AG04450 (cell line): ENCODE results near the gene ANTKMT. TPM values are rescaled to one million over a fixed set of nuclear protein-coding genes. Genes with fewer than 3 reads are reported as not detected.
"Not testable (repeated sequence)": the region's sequence is repeated elsewhere in the genome, so short reads cannot be mapped to it uniquely, and the experiment has no call there.

Experiments used
- CTCF ChIA-PET: fragments of 300-600, 350-600 bp; formaldehyde crosslinking; extraction: SDS; loops from one replicate; lab custom pipeline; 2022; ENCODE audit warnings: antibody characterized with exemption, inconsistent platforms; lab: Charles Lee
- POLR2A ChIA-PET: fragments of 350-600 bp; formaldehyde crosslinking; extraction: SDS; loops from one replicate; lab custom pipeline; 2021; ENCODE audit warnings: antibody characterized with exemption, inconsistent platforms; lab: Yijun Ruan, JAX
- DNase-seq: peaks from one replicate; pipeline ENCODE4 v3.0.0-alpha.2; 2011; ENCODE audit warnings: low read depth, low spot score
- H3K27ac ChIP-seq: one replicate; pipeline ENCODE4 v1.5.1; 2012; ENCODE audit warnings: low read depth, low read length, control low read depth
- H3K27me3 ChIP-seq: one replicate; pipeline ENCODE4 v1.6.0; 2012; ENCODE audit warnings: low read length; ENCODE audit not compliant: control insufficient read depth, insufficient read depth
- H3K4me3 ChIP-seq: 2 replicates; pipeline ENCODE4 v1.5.1; 2011; ENCODE audit warnings: mild to moderate bottlenecking, low read depth, low read length, control low read depth
- H3K9me3 ChIP-seq: 2 replicates; pipeline ENCODE4 v1.5.1; 2012; ENCODE audit warnings: low read length; ENCODE audit not compliant: control insufficient read depth, insufficient read depth
- CTCF ChIP-seq: IDR thresholded peaks from 2 replicates; pipeline ENCODE4 v1.5.1; 2011; ENCODE audit warnings: low read depth, low read length, control low read depth, inconsistent platforms
- polyA plus RNA-seq: library from polyadenylated mRNA; depleted of rRNA; stranded (reverse); fragments of >200 nt; gene quantifications from 2 replicates; pipeline ENCODE4 v1.2.3, GENCODE V29; 2011

Gene ANTKMT
- polyA plus RNA-seq, 1 experiment, result 5.3 TPM

GRCh38 chr16:752007-752312, 31.0 kb downstream of the ANTKMT start:
- POLR2A ChIA-PET, result interaction anchor here (0.5 kb wide), 1 partner anchor 32 kb away, joined by 6 read pairs; no protein-coding TSS in a partner anchor
- Histone ChIP-seq H3K27me3 (peaks cover 12% of the 10 kb centered on the region), H3K27ac (no peak overlapping the region), H3K9me3 (no peaks in the 10 kb centered on the region; the same call in none of the 2 replicates), H3K4me3 (no peak overlapping the region)
- no peak for TF ChIP-seq CTCF
- CTCF ChIA-PET, result interaction anchor here (1.1 kb wide), 1 partner anchor 10 kb away, joined by 3 read pairs; no protein-coding TSS in a partner anchor
- DNase-seq, result no peak

- POLR2A ChIA-PET, CTCF ChIA-PET, H3K27ac ChIP-seq, DNase-seq, H3K4me3 ChIP-seq, H3K9me3 ChIP-seq: not testable (repeated sequence)
- peaks cover 12% of the 10 kb centered on the region for H3K27me3 ChIP-seq
Observed at GRCh38 chr16:754121-754607, 33.2 kb downstream of the ANTKMT start.

GRCh38 chr16:754656-755055, 33.7 kb downstream of the ANTKMT start:
- CTCF ChIA-PET, result no interaction called here
- H3K9me3 ChIP-seq, result no peaks in the 10 kb centered on the region; the same call in none of the 2 replicates
- DNase-seq, result no peak
- peaks cover 14% of the 10 kb centered on the region for H3K27me3 ChIP-seq
- no peak for TF ChIP-seq CTCF
- no peak overlapping the region for H3K4me3 ChIP-seq
- POLR2A ChIA-PET, result no interaction called here
- no peak overlapping the region for H3K27ac ChIP-seq

GRCh38 chr16:756428-756827, 35.5 kb downstream of the ANTKMT start:
- no peaks in the 10 kb centered on the region; the same call in none of the 2 replicates for H3K9me3 ChIP-seq
- no peak overlapping the region for H3K4me3 ChIP-seq
- H3K27ac ChIP-seq, result no peak overlapping the region
- H3K27me3 ChIP-seq, result peaks cover 17% of the 10 kb centered on the region
- no peak for DNase-seq
- CTCF ChIA-PET, result no interaction called here
- no peak for TF ChIP-seq CTCF
- POLR2A ChIA-PET, result no interaction called here

GRCh38 chr16:759110-759910, 38.4 kb downstream of the ANTKMT start:
- peaks cover 7% of the 10 kb centered on the region for H3K27me3 ChIP-seq
- no peak overlapping the region for H3K27ac ChIP-seq
- ChIA-PET POLR2A (no interaction called here), CTCF (no interaction called here)
- no peak for DNase-seq
- no peak for TF ChIP-seq CTCF
- H3K9me3 ChIP-seq, result no peaks in the 10 kb centered on the region; the same call in none of the 2 replicates
- no peak overlapping the region for H3K4me3 ChIP-seq
